NB4 (cell line): ENCODE measurements around the gene HMGN4.

ENCODE experiments used
- DNase-seq: peaks from one replicate; pipeline ENCODE4 v3.0.0; 2010; ENCODE audit warnings: low read depth
- H3K4me3 ChIP-seq: one replicate; pipeline ENCODE4 v1.5.1; 2011; ENCODE audit warnings: mild to moderate bottlenecking, low read depth, low read length, moderate library complexity
- MAX ChIP-seq: IDR thresholded peaks from 2 replicates; pipeline ENCODE4 v1.6.1; 2011; ENCODE audit warnings: low read depth, low read length
- MYC ChIP-seq: IDR thresholded peaks from 2 replicates; pipeline ENCODE4 v1.6.1; 2011; ENCODE audit warnings: low read depth, low read length
- POLR2A ChIP-seq: IDR thresholded peaks from 2 replicates; pipeline ENCODE4 v1.6.1; 2011; ENCODE audit warnings: mild to moderate bottlenecking; ENCODE audit not compliant: insufficient read length; ENCODE audit errors: extremely low read depth
- TF ChIP-seq, protein P1 (sequence below): IDR thresholded peaks from one replicate; pipeline ENCODE4 v1.5.1; 2012; ENCODE audit warnings: low read depth, low read length

Gene HMGN4

GRCh38 chr6:26514984-26515383, 23.2 kb upstream of the HMGN4 start:
- no peak overlapping the region for H3K4me3 ChIP-seq
- TF ChIP-seq MYC, result no peak
- TF ChIP-seq, protein P1, sequence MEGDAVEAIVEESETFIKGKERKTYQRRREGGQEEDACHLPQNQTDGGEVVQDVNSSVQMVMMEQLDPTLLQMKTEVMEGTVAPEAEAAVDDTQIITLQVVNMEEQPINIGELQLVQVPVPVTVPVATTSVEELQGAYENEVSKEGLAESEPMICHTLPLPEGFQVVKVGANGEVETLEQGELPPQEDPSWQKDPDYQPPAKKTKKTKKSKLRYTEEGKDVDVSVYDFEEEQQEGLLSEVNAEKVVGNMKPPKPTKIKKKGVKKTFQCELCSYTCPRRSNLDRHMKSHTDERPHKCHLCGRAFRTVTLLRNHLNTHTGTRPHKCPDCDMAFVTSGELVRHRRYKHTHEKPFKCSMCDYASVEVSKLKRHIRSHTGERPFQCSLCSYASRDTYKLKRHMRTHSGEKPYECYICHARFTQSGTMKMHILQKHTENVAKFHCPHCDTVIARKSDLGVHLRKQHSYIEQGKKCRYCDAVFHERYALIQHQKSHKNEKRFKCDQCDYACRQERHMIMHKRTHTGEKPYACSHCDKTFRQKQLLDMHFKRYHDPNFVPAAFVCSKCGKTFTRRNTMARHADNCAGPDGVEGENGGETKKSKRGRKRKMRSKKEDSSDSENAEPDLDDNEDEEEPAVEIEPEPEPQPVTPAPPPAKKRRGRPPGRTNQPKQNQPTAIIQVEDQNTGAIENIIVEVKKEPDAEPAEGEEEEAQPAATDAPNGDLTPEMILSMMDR, result no peak
- TF ChIP-seq POLR2A, result no peak
- no peak for TF ChIP-seq MAX
- no peak for DNase-seq

- DNase-seq, result no peak
- TF ChIP-seq POLR2A (no peak), MYC (no peak), MAX (no peak)
- TF ChIP-seq, protein P1, result no peak
- no peak overlapping the region for H3K4me3 ChIP-seq
Measured at GRCh38 chr6:26516481-26517427, 21.4 kb upstream of the HMGN4 start.

DNA sequence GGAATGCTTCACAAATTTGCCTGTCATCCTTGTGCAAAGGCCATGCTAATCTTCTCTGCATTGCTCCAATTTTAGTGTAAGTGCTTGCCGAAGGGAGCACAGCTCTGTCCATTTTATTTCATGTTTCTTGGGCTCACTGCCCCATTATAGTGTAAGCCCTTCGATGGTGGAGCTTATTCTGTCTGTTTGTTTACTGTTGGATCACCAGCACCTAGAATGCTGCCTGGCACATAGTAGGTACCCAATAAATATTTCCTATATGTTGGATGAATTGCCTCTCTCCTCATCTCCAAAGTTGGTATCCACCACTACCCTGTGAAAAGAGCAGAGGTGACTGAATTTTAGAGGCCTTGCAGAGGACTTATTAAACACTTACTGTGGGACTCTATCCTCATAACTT, 18.8 kb upstream of the HMGN4 start:
- no peak overlapping the region for H3K4me3 ChIP-seq
- TF ChIP-seq MYC (no peak), MAX (no peak), POLR2A (no peak)
- TF ChIP-seq, protein P1, result no peak
- no peak for DNase-seq

GRCh38 chr6:26520237-26520849, 17.8 kb upstream of the HMGN4 start:
- DNase-seq, result no peak
- TF ChIP-seq POLR2A, result peak; percentile 63
- TF ChIP-seq MYC, result peak; percentile 71; the same call in 1 of the 2 replicates
- TF ChIP-seq, protein P1, result no peak
- TF ChIP-seq MAX, result peak; percentile 80
- H3K4me3 ChIP-seq, result peak overlapping the region; percentile 52

GRCh38 chr6:26520850-26521599, 17.1 kb upstream of the HMGN4 start:
- DNase-seq, result peak; percentile 91
- H3K4me3 ChIP-seq, result peak overlapping the region; percentile 80
- no peak for TF ChIP-seq MAX
- no peak for TF ChIP-seq POLR2A
- TF ChIP-seq, protein P1, result no peak
- TF ChIP-seq MYC, result no peak
